Measurements from ENCODE around the gene OR2V1.
"Not testable (repeated sequence)": the region's sequence is repeated elsewhere in the genome, so short reads cannot be mapped to it uniquely, and the experiment has no call there.

The OR2V1 gene

DNA sequence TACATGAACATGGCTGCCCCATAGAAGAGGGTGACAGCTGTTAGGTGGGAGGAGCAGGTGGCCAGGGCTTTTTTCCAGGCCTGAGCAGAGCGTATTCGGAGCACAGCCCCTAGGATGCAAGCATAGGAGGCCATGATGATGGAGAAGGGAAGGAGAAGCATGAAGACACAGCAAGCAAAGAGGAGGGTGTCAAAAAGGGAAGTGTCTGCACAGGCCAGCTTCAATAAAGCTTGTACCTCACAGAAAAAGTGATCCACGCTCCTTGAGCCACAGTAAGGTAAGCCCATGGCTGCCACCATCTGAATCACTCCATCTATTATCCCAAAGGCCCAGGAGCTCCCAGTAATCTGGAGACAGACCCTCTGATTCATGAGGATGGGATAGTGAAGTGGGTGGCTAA, 6.4 kb downstream of the OR2V1 start:
- no peak overlapping the region for H3K4me3 Mint-ChIP-seq
- H3K9me3 Mint-ChIP-seq = no peaks in the 10 kb centered on the region
- peaks cover 69% of the 10 kb centered on the region for H3K27me3 Mint-ChIP-seq
- H3K27ac Mint-ChIP-seq = no peak overlapping the region
- no peaks in the 10 kb centered on the region for H3K36me3 Mint-ChIP-seq (ENCODE audit: low read depth)
- H3K4me1 Mint-ChIP-seq (ENCODE audit: low read depth) = no peaks in the 10 kb centered on the region

- Mint-ChIP-seq H3K9me3 (no peaks in the 10 kb centered on the region), H3K36me3 (ENCODE audit: low read depth) (no peaks in the 10 kb centered on the region), H3K4me1 (ENCODE audit: low read depth) (no peaks in the 10 kb centered on the region), H3K27me3 (peaks cover 78% of the 10 kb centered on the region), H3K27ac (no peak overlapping the region), H3K4me3 (no peak overlapping the region)
Observed at GRCh38 chr5:181121675-181122561, 9.1 kb downstream of the OR2V1 start.

- Mint-ChIP-seq H3K27me3 (peaks cover 81% of the 10 kb centered on the region), H3K4me1 (ENCODE audit: low read depth) (no peaks in the 10 kb centered on the region), H3K27ac (no peak overlapping the region), H3K9me3 (no peaks in the 10 kb centered on the region), H3K36me3 (ENCODE audit: low read depth) (no peaks in the 10 kb centered on the region), H3K4me3 (no peak overlapping the region)
Observed at GRCh38 chr5:181120761-181121160, 10.2 kb downstream of the OR2V1 start.

DNA sequence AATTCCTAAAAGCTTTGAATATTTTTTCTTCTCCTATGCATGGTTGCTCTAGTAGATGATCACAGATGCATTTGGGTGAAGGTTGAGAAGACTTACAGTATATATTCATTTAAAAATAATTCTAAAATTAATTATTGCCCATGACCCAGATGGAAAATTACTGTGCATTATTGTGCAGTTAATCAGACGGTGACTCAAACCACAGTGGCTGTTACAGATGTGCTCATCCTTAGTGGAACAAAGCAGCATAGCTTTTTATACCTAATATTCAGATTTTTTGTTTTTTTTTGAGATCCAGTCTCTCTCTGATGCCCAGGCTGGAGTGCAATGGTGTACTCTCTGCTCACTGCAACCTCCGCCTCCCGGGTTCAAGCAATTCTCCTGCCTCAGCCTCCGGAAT, 10.7 kb downstream of the OR2V1 start:
- H3K4me1 Mint-ChIP-seq (ENCODE audit: low read depth) = no peaks in the 10 kb centered on the region
- peaks cover 83% of the 10 kb centered on the region for H3K27me3 Mint-ChIP-seq
- H3K27ac Mint-ChIP-seq = no peak overlapping the region
- no peaks in the 10 kb centered on the region for H3K36me3 Mint-ChIP-seq (ENCODE audit: low read depth)
- no peaks in the 10 kb centered on the region for H3K9me3 Mint-ChIP-seq
- H3K4me3 Mint-ChIP-seq = no peak overlapping the region

GRCh38 chr5:181119105-181119504, 11.9 kb downstream of the OR2V1 start:
- no peak overlapping the region for H3K27ac Mint-ChIP-seq
- H3K9me3 Mint-ChIP-seq = no peaks in the 10 kb centered on the region
- peaks cover 86% of the 10 kb centered on the region for H3K27me3 Mint-ChIP-seq
- no peaks in the 10 kb centered on the region for H3K36me3 Mint-ChIP-seq (ENCODE audit: low read depth)
- no peak overlapping the region for H3K4me3 Mint-ChIP-seq
- H3K4me1 Mint-ChIP-seq (ENCODE audit: low read depth) = no peaks in the 10 kb centered on the region

- Mint-ChIP-seq H3K27me3 (peaks cover 85% of the 10 kb centered on the region), H3K9me3 (no peaks in the 10 kb centered on the region), H3K4me3 (no peak overlapping the region), H3K27ac (no peak overlapping the region), H3K4me1 (ENCODE audit: low read depth) (no peaks in the 10 kb centered on the region), H3K36me3 (ENCODE audit: low read depth) (no peaks in the 10 kb centered on the region)
Observed at GRCh38 chr5:181118369-181118768, 12.6 kb downstream of the OR2V1 start.

DNA sequence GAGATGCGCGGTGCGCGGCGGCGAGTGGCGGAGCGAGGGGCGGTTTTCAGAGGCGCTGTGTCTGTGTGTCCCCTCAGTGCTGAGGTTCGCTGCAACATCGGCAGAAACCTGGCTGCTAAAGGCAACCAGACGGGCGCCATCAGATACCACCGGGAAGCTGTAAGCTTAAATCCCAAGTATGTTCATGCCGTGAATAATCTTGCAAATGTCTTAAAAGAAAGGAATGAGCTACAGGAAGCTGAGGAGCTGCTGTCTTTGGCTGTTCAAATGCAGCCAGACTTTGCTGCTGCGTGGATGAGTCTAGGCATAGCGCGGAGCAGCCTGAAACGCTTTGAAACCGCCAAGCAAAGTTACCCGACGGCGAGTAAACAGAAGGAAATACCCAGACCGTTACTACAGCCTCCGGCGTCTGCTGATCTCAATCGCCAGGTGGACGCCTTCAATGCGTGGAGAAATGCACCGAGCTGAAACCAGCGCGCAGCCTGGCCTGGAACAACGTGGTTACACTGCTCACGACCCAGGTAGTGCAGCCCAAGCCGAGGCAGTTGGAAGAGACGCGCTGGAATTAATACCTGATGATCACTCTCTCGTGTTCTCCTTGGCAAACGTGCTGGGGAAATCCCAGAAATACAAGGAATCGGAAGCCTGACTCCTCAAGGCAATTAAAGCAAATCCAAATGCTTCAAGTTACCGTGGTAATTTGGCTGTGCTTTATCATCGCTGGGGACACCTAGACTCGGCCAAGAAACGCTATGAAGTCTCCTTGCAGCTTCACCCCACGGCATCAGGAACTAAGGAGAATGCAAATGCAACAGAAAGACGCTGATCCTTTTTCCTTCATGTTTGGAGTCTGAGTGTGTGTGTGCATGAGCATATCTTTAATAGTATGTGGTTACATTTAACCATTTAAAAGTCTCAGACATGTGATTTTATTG, 15.9 kb downstream of the OR2V1 start:
- no peak overlapping the region for H3K27ac Mint-ChIP-seq
- H3K27me3 Mint-ChIP-seq = peaks cover 87% of the 10 kb centered on the region
- no peak overlapping the region for H3K4me3 Mint-ChIP-seq
- H3K4me1 Mint-ChIP-seq (ENCODE audit: low read depth) = no peaks in the 10 kb centered on the region
- H3K36me3 Mint-ChIP-seq (ENCODE audit: low read depth) = no peaks in the 10 kb centered on the region
- H3K9me3 Mint-ChIP-seq = no peaks in the 10 kb centered on the region

DNA sequence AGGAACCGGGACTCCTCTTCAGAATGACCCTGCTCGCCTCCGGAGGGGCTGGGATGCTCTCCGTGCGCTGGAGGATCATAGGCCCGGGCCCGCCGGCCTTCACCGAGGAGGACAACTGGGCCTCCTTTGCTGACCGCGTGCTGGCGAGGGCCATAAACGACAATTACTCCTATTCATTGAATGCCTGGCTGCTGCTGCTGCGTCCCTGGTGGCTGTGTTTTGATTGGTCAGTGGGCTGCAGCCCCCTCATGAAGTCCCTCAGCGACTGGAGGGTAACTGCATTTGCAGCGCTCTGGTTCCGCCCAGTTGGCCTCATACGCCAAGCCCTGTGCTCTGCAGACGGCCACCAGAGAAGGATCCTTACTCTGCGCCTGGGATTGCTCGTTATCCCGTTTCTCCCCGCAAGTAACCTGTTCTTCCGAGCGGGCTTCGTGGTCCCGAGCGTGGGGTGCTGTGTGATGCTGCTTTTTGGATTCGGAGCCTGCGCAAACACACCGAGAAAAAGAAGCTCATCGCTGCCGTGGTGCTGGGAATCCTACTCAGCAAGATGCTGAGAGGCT, 16.6 kb downstream of the OR2V1 start:
- H3K4me1 Mint-ChIP-seq (ENCODE audit: low read depth) = no peaks in the 10 kb centered on the region

GRCh38 chr5:181113572-181113971, 17.4 kb downstream of the OR2V1 start:
- H3K4me3 Mint-ChIP-seq; H3K4me1 Mint-ChIP-seq (ENCODE audit: low read depth); H3K27ac Mint-ChIP-seq; H3K36me3 Mint-ChIP-seq (ENCODE audit: low read depth); H3K9me3 Mint-ChIP-seq: not testable (repeated sequence)
- peaks cover 85% of the 10 kb centered on the region for H3K27me3 Mint-ChIP-seq

More for the DNA sequence above, 16.6 kb downstream of the OR2V1 start:
- no peaks in the 10 kb centered on the region for H3K9me3 Mint-ChIP-seq
- H3K36me3 Mint-ChIP-seq (ENCODE audit: low read depth) = no peaks in the 10 kb centered on the region
- H3K27me3 Mint-ChIP-seq = peaks cover 85% of the 10 kb centered on the region
- H3K4me3 Mint-ChIP-seq = no peak overlapping the region
- H3K27ac Mint-ChIP-seq = no peak overlapping the region

GRCh38 chr5:181112476-181112875, 18.5 kb downstream of the OR2V1 start:
- Mint-ChIP-seq H3K27me3 (peaks cover 80% of the 10 kb centered on the region), H3K9me3 (no peaks in the 10 kb centered on the region), H3K4me3 (no peak overlapping the region), H3K36me3 (ENCODE audit: low read depth) (no peaks in the 10 kb centered on the region), H3K27ac (no peak overlapping the region), H3K4me1 (ENCODE audit: low read depth) (no peaks in the 10 kb centered on the region)

GRCh38 chr5:181111010-181111409, 20.0 kb downstream of the OR2V1 start:
- no peak overlapping the region for H3K27ac Mint-ChIP-seq
- H3K4me3 Mint-ChIP-seq = no peak overlapping the region
- no peaks in the 10 kb centered on the region for H3K4me1 Mint-ChIP-seq (ENCODE audit: low read depth)
- no peaks in the 10 kb centered on the region for H3K36me3 Mint-ChIP-seq (ENCODE audit: low read depth)
- peaks cover 73% of the 10 kb centered on the region for H3K27me3 Mint-ChIP-seq
- no peaks in the 10 kb centered on the region for H3K9me3 Mint-ChIP-seq

GRCh38 chr5:181109489-181110013, 21.4 kb downstream of the OR2V1 start:
- Mint-ChIP-seq H3K27me3 (peaks cover 71% of the 10 kb centered on the region), H3K36me3 (ENCODE audit: low read depth) (no peaks in the 10 kb centered on the region), H3K9me3 (no peaks in the 10 kb centered on the region), H3K4me3 (no peak overlapping the region), H3K27ac (no peak overlapping the region), H3K4me1 (ENCODE audit: low read depth) (peaks cover 1% of the 10 kb centered on the region)

GRCh38 chr5:181108578-181109165, 22.3 kb downstream of the OR2V1 start:
- peaks cover 8% of the 10 kb centered on the region for H3K4me1 Mint-ChIP-seq (ENCODE audit: low read depth)
- H3K9me3 Mint-ChIP-seq = no peaks in the 10 kb centered on the region
- no peak overlapping the region for H3K27ac Mint-ChIP-seq
- peaks cover 70% of the 10 kb centered on the region for H3K27me3 Mint-ChIP-seq
- H3K36me3 Mint-ChIP-seq (ENCODE audit: low read depth) = no peaks in the 10 kb centered on the region
- no peak overlapping the region for H3K4me3 Mint-ChIP-seq

DNA sequence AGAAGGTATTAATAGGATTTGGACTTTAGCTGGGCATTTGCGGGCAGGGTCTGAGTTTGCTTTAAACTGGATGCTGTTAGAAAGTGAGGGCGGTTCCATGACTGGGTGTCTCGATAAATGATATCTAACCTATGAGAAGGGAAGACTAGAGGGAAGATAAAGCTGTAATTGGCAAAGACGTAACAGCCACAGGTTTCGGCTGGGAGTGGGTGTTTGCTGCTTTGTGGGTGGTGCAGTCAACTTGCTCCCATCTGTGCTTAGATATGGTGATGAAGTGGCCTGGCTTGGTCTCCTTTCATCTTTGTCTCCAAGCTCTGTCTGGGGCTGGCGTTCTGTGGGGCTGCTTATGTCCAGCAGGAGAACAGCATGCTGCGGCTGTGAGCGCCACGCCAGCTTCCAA, 23.3 kb downstream of the OR2V1 start:
- H3K4me1 Mint-ChIP-seq (ENCODE audit: low read depth) = peaks cover 10% of the 10 kb centered on the region
- H3K27ac Mint-ChIP-seq = no peak overlapping the region
- H3K9me3 Mint-ChIP-seq = no peaks in the 10 kb centered on the region
- H3K4me3 Mint-ChIP-seq = no peak overlapping the region
- H3K36me3 Mint-ChIP-seq (ENCODE audit: low read depth) = no peaks in the 10 kb centered on the region
- peaks cover 70% of the 10 kb centered on the region for H3K27me3 Mint-ChIP-seq

All from stimulated activated naive CD8-positive, alpha-beta T cell treated with anti-CD3 and anti-CD28 coated beads, Interleukin-15, Interleukin-2, amounts not matched to agents 100 ng/mL and 50 ng/mL, for 24 hours (primary cell).